ENCODE results near the gene GCNT1. TPM values are rescaled to one million over a fixed set of nuclear protein-coding genes. Genes with fewer than 3 reads are reported as not detected.
A peak's percentile ranks its signal among the peaks of the same experiment; 100 is the strongest.
"Not testable (repeated sequence)": the region's sequence is repeated elsewhere in the genome, so short reads cannot be mapped to it uniquely, and the experiment has no call there.

Gene GCNT1
- total RNA-seq, 2 donors from 2014 or later = 3.1 to 3.8 TPM

GRCh38 chr9:76516350-76516749 is 57.4 kb downstream of the GCNT1 start:
- intact Hi-C loops (cut with DNase I) = no loop called here
- Histone ChIP-seq H3K27me3 (replicated peaks; ENCODE audit: insufficient read depth) (no peaks in the 10 kb centered on the region), H3K36me3 (no peaks in the 10 kb centered on the region), H3K4me1 (replicated peaks) (no peaks in the 10 kb centered on the region), H3K27ac (no peak overlapping the region), H3K4me3 (no peak overlapping the region), H3K9me3 (no peaks in the 10 kb centered on the region)
- TF ChIP-seq POLR2A (IDR thresholded peaks at IDR 0.05) (no peak), CTCF (IDR thresholded peaks at IDR 0.05) (no peak), POLR2AphosphoS5 (IDR thresholded peaks at IDR 0.05) (no peak)
- WGBS = 61% methylated on average over 6 of the region's 6 CpGs
- DNase-seq (ENCODE audit: low spot score) = no peak

GRCh38 chr9:76516871-76517270 is 57.9 kb downstream of the GCNT1 start:
- TF ChIP-seq POLR2AphosphoS5 (IDR thresholded peaks at IDR 0.05) (no peak), CTCF (IDR thresholded peaks at IDR 0.05) (no peak), POLR2A (IDR thresholded peaks at IDR 0.05) (no peak)
- H3K4me1 ChIP-seq (replicated peaks) = no peaks in the 10 kb centered on the region
- H3K9me3 ChIP-seq = no peaks in the 10 kb centered on the region
- H3K4me3 ChIP-seq = no peak overlapping the region
- DNase-seq (ENCODE audit: low spot score) = no peak
- 61% methylated on average over 3 of the region's 3 CpGs for whole genome bisulfite sequencing
- intact Hi-C loops (cut with DNase I) = no loop called here
- H3K36me3 ChIP-seq = no peaks in the 10 kb centered on the region
- no peaks in the 10 kb centered on the region for H3K27me3 ChIP-seq (replicated peaks; ENCODE audit: insufficient read depth)
- no peak overlapping the region for H3K27ac ChIP-seq

GRCh38 chr9:76519075-76519835 is 60.3 kb downstream of the GCNT1 start:
- TF ChIP-seq CTCF (IDR thresholded peaks at IDR 0.05) = no peak
- TF ChIP-seq POLR2AphosphoS5 (IDR thresholded peaks at IDR 0.05) = no peak
- no peak for TF ChIP-seq POLR2A (IDR thresholded peaks at IDR 0.05)
- no peak for DNase-seq (ENCODE audit: low spot score)
- H3K27me3 ChIP-seq (replicated peaks; ENCODE audit: insufficient read depth) = no peaks in the 10 kb centered on the region
- intact Hi-C loops (cut with DNase I) = no loop called here
- no peaks in the 10 kb centered on the region for H3K36me3 ChIP-seq
- no peak overlapping the region for H3K4me3 ChIP-seq
- H3K4me1 ChIP-seq (replicated peaks) = no peaks in the 10 kb centered on the region
- H3K27ac ChIP-seq = no peak overlapping the region
- WGBS = 37% methylated on average over 8 of the region's 8 CpGs
- H3K9me3 ChIP-seq = no peaks in the 10 kb centered on the region

GRCh38 chr9:76521244-76521681 is 62.3 kb downstream of the GCNT1 start:
- H3K36me3 ChIP-seq = no peaks in the 10 kb centered on the region
- H3K27me3 ChIP-seq (replicated peaks; ENCODE audit: insufficient read depth) = no peaks in the 10 kb centered on the region
- intact Hi-C loops (cut with DNase I) = no loop called here
- H3K4me3 ChIP-seq = no peak overlapping the region
- no peak overlapping the region for H3K27ac ChIP-seq
- H3K4me1 ChIP-seq (replicated peaks) = no peaks in the 10 kb centered on the region
- no peak for TF ChIP-seq POLR2A (IDR thresholded peaks at IDR 0.05)
- TF ChIP-seq POLR2AphosphoS5 (IDR thresholded peaks at IDR 0.05) = peak; percentile 23
- 35% methylated on average over 6 of the region's 6 CpGs for WGBS
- no peaks in the 10 kb centered on the region for H3K9me3 ChIP-seq
- DNase-seq (ENCODE audit: low spot score) = peak; percentile 28

GRCh38 chr9:76521906-76522305 is 62.9 kb downstream of the GCNT1 start:
- intact Hi-C loops (cut with DNase I) = no loop called here
- Histone ChIP-seq H3K4me1 (replicated peaks) (no peaks in the 10 kb centered on the region), H3K9me3 (no peaks in the 10 kb centered on the region), H3K27me3 (replicated peaks; ENCODE audit: insufficient read depth) (no peaks in the 10 kb centered on the region), H3K27ac (no peak overlapping the region), H3K36me3 (no peaks in the 10 kb centered on the region), H3K4me3 (no peak overlapping the region)
- TF ChIP-seq CTCF (IDR thresholded peaks at IDR 0.05) (no peak), POLR2A (IDR thresholded peaks at IDR 0.05) (no peak), POLR2AphosphoS5 (IDR thresholded peaks at IDR 0.05) (no peak)
- WGBS = 54% methylated on average over 3 of the region's 3 CpGs
- DNase-seq (ENCODE audit: low spot score) = no peak

- H3K27me3 ChIP-seq (replicated peaks; ENCODE audit: insufficient read depth); H3K4me1 ChIP-seq (replicated peaks); H3K36me3 ChIP-seq; H3K9me3 ChIP-seq; DNase-seq (ENCODE audit: low spot score); H3K4me3 ChIP-seq; H3K27ac ChIP-seq; intact Hi-C loops (cut with DNase I): not testable (repeated sequence)
- WGBS = 91% methylated on average over 34 of the region's 36 CpGs
These were observed 64.7 kb downstream of the GCNT1 start for GRCh38 chr9:76523617-76524200.

Data from prostate gland (tissue), 2 donors.